GM21381 (cell line): ENCODE results near the gene LRRK1.

Source experiments
- ATAC-seq: cut with Tn5 transposase; IDR thresholded peaks from one replicate; pipeline ENCODE4 v1.9.1; 2021; ENCODE audit warnings: mild to moderate bottlenecking, moderate library complexity; ENCODE audit not compliant: unreplicated experiment

The LRRK1 gene

GRCh38 chr15:101052681-101053121, 133.5 kb downstream of the LRRK1 start:
- ATAC-seq: no peak

GRCh38 chr15:101053261-101053660, 134.1 kb downstream of the LRRK1 start:
- no peak for ATAC-seq

GRCh38 chr15:101054116-101054515, 135.0 kb downstream of the LRRK1 start:
- no peak for ATAC-seq

GRCh38 chr15:101054991-101055390, 135.8 kb downstream of the LRRK1 start:
- ATAC-seq: no peak

- ATAC-seq: no peak
Observed at GRCh38 chr15:101055411-101055810, 136.3 kb downstream of the LRRK1 start.

GRCh38 chr15:101056366-101057334, 137.5 kb downstream of the LRRK1 start:
- ATAC-seq: no peak

- no peak for ATAC-seq
Observed at GRCh38 chr15:101057841-101058407, 138.8 kb downstream of the LRRK1 start.

GRCh38 chr15:101058735-101059134, 139.6 kb downstream of the LRRK1 start:
- no peak for ATAC-seq

- ATAC-seq: no peak
Observed at GRCh38 chr15:101059381-101060341, 140.5 kb downstream of the LRRK1 start.

GRCh38 chr15:101060576-101061551, 141.7 kb downstream of the LRRK1 start:
- ATAC-seq: no peak

GRCh38 chr15:101062063-101062462, 142.9 kb downstream of the LRRK1 start:
- ATAC-seq: no peak

- ATAC-seq: no peak
Observed at GRCh38 chr15:101062471-101063171, 143.5 kb downstream of the LRRK1 start.

- ATAC-seq: no peak
Observed at GRCh38 chr15:101063212-101063611, 144.1 kb downstream of the LRRK1 start.

- no peak for ATAC-seq
Observed at GRCh38 chr15:101063891-101064794, 145.0 kb downstream of the LRRK1 start.

GRCh38 chr15:101064795-101065569, 145.8 kb downstream of the LRRK1 start:
- no peak for ATAC-seq

GRCh38 chr15:101065570-101066221, 146.5 kb downstream of the LRRK1 start:
- no peak for ATAC-seq
